ENCODE data around the gene ABL2.

The ABL2 gene

DNA sequence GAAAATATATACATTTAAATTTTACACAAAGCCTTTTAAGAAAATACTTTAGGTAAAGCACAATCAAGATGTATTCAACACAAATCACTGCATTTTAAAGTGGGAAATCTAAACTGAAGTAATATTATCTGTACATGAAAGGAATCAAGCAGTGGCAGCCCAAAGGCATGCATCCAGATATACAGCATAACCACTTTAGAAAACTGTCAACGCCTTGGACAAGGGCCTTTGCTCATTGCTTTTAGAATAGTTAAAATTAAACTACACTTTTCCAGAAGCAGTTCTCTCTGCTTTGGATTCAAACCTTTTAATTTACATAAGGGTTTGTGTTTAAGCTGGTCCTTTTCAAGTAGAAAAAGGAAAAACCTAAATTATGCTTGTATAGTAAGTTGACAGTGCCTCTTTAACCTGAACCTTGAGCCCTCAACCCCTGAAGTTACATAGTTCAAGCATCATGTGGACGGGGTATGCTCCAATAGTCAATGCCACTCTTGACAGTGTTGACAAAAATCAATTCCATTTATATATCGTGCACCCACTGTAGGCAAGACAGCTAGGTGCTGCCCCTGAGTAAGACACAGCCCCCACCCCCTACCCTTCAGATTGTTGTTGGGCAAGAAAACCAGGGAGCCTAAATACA lies 124.7 kb downstream of the ABL2 start:
- in situ Hi-C loops (cut with HindIII; ENCODE audit: low sequenced_read_pairs) = no loop called here
- TF ChIP-seq CTCF (IDR thresholded peaks at IDR 0.05; ENCODE audit: low read depth, low read length, missing control alignments) = no peak
- no peak overlapping the region for H3K4me3 ChIP-seq (ENCODE audit: low read depth, low read length)

GRCh38 chr1:179103999-179104398 lies 125.5 kb downstream of the ABL2 start:
- in situ Hi-C loops (cut with HindIII; ENCODE audit: low sequenced_read_pairs) = no loop called here
- TF ChIP-seq CTCF (IDR thresholded peaks at IDR 0.05; ENCODE audit: low read depth, low read length, missing control alignments) = no peak
- DNase-seq (ENCODE audit: low read depth) = no peak
- H3K4me3 ChIP-seq (ENCODE audit: low read depth, low read length) = no peak overlapping the region

More for the DNA sequence above, 124.7 kb downstream of the ABL2 start:
- no peak for DNase-seq (ENCODE audit: low read depth)

DNA sequence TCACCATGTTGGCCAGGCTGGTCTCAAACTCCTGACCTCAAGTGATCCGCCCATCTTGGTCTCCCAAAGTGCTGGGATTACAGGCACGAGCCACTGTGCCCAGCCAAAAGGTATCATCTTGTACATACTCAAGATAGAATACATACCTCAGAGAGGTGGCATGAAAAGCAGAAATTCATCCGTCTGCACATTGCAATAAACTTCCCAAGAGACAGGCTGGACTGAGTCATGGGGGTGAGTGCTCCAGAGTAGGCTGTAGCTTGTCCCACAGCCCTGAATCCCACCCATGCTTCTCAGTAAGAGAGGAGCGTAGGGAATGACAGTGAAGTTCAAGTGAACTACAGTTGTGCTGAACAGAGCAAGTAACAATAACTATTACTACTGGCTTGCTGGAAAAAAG lies 127.9 kb downstream of the ABL2 start:
- TF ChIP-seq CTCF (IDR thresholded peaks at IDR 0.05; ENCODE audit: low read depth, low read length, missing control alignments) = no peak
- in situ Hi-C loops (cut with HindIII; ENCODE audit: low sequenced_read_pairs) = no loop called here
- no peak overlapping the region for H3K4me3 ChIP-seq (ENCODE audit: low read depth, low read length)
- no peak for DNase-seq (ENCODE audit: low read depth)

DNA sequence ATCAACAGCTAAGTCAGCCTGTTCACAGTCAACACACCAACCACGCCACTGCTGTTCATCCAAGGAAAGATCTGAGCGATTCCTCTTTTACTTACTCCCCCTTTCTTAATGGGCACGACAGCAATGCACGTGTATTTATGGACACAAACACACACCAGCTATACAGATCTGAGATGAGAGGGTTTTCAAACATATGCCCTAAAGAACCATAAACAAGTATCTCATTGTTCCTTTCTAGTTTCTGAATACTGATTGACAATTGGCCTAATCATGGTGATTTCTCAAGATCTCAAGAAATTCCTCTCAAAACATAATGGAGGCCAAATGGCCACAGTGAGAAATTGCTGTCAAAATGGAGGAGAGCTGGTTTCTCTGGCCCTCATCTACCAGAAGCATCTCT lies 129.6 kb downstream of the ABL2 start:
- H3K4me3 ChIP-seq (ENCODE audit: low read depth, low read length) = no peak overlapping the region
- TF ChIP-seq CTCF (IDR thresholded peaks at IDR 0.05; ENCODE audit: low read depth, low read length, missing control alignments) = no peak
- in situ Hi-C loops (cut with HindIII; ENCODE audit: low sequenced_read_pairs) = no loop called here
- no peak for DNase-seq (ENCODE audit: low read depth)

GRCh38 chr1:179095924-179096323 lies 133.6 kb downstream of the ABL2 start:
- in situ Hi-C loops (cut with HindIII; ENCODE audit: low sequenced_read_pairs) = no loop called here
- DNase-seq (ENCODE audit: low read depth) = no peak
- H3K4me3 ChIP-seq (ENCODE audit: low read depth, low read length) = no peak overlapping the region
- TF ChIP-seq CTCF (IDR thresholded peaks at IDR 0.05; ENCODE audit: low read depth, low read length, missing control alignments) = no peak

DNA sequence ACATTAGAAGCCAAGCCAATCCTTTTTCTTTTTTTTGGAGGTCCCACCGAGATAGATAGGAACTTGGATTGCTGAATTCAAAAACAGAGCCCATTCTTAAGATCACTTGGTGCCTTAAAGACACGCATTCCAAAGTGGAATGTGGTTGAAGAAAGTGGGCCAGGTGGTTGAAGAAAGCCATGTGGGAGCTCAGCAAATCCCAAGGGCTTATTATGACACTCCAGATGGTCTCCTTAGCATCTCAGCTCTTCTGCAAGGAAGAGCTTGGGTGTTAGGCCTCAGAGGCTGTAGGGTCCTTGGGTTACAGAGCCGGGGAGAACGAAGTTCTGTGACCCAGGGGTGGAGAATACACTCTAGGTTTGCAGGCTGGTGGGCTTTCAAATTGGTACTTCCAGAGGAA lies 134.1 kb downstream of the ABL2 start:
- in situ Hi-C loops (cut with HindIII; ENCODE audit: low sequenced_read_pairs) = no loop called here
- no peak overlapping the region for H3K4me3 ChIP-seq (ENCODE audit: low read depth, low read length)
- DNase-seq (ENCODE audit: low read depth) = no peak
- no peak for TF ChIP-seq CTCF (IDR thresholded peaks at IDR 0.05; ENCODE audit: low read depth, low read length, missing control alignments)

Data from astrocyte of the cerebellum (primary cell).